ENCODE data around the gene ZNF20.

DNA sequence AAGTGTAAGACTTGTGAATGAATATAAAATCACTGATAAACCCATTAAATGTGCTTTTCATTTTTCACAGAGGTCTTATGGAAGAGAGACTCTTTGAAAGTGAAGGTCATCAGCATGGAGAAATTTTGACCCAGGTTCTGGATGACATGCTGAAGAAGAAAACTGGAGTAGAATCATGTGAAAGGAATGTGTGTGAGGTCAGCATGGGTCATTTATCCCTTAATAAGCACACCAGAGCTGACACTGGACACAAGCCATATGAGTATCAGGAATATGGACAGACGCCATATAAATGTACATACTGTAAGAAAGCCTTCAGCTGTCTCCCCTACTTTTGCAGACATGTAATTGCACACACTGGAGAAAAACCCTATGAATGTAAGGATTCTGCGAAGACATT is 29.0 kb downstream of the ZNF20 start:
- TF ChIP-seq, protein P1, sequence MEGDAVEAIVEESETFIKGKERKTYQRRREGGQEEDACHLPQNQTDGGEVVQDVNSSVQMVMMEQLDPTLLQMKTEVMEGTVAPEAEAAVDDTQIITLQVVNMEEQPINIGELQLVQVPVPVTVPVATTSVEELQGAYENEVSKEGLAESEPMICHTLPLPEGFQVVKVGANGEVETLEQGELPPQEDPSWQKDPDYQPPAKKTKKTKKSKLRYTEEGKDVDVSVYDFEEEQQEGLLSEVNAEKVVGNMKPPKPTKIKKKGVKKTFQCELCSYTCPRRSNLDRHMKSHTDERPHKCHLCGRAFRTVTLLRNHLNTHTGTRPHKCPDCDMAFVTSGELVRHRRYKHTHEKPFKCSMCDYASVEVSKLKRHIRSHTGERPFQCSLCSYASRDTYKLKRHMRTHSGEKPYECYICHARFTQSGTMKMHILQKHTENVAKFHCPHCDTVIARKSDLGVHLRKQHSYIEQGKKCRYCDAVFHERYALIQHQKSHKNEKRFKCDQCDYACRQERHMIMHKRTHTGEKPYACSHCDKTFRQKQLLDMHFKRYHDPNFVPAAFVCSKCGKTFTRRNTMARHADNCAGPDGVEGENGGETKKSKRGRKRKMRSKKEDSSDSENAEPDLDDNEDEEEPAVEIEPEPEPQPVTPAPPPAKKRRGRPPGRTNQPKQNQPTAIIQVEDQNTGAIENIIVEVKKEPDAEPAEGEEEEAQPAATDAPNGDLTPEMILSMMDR (optimal IDR thresholded peaks at IDR 0.05 in 1 of 3, IDR thresholded peaks at IDR 0.05 in 1 of 3, conservative IDR thresholded peaks at IDR 0.05 in 1 of 3; ENCODE audit: extremely low read depth in 1 of 3, insufficient read depth in 2 of 3, low read length in 3 of 3): no peak
- no peak for TF ChIP-seq EZH2 (IDR thresholded peaks at IDR 0.05; ENCODE audit: low read length)

All from keratinocyte (primary cell).